OCI-LY7 (cell line): ENCODE results near the gene EEF2K.

Source experiments
- CTCF ChIP-seq: fragments of 200-600 bp; sonication (generic); conservative IDR thresholded peaks from 2 replicates; pipeline ENCODE4 v1.5.1; 2014; ENCODE audit warnings: mild to moderate bottlenecking, antibody characterized with exemption, low read length, moderate library complexity, mixed read lengths
- EZH2phosphoT487 ChIP-seq: fragments of 200-600 bp; sonication (generic); IDR thresholded peaks from 2 replicates; pipeline ENCODE4 v1.6.1; 2018; ENCODE audit warnings: low read depth, borderline replicate concordance, mild to moderate bottlenecking, mixed run types, antibody characterized with exemption, low read length, moderate library complexity, mixed read lengths

- TF ChIP-seq CTCF, result no peak
- no peak for TF ChIP-seq EZH2phosphoT487
These were observed 21.5 kb upstream of the EEF2K start for GRCh38 chr16:22184615-22184968.
